Measurements from ENCODE around the gene ULK3. TPM values are rescaled to one million over a fixed set of nuclear protein-coding genes. Genes with fewer than 3 reads are reported as not detected.

ULK3 gene
- polyA plus RNA-seq, 2 of the 4 experiments (the other 2 are of a cell fraction), result 28.1 to 48.9 TPM

GRCh38 chr15:74844319-74845207 is 1.6 kb upstream of the ULK3 start:
- Histone ChIP-seq H3K4me1 (peaks cover 13% of the 10 kb centered on the region), H3K4me2 (no peak overlapping the region), H3K27ac (peak overlapping the region in 1 of 2 experiments; percentile 95; a peak in 1 of 6 replicates), H3K9me3 (no peaks in the 10 kb centered on the region), H3K4me3 (no peak overlapping the region)
- no peak for DNase-seq (ENCODE audit: low read depth in 1 of 2, low spot score in 1 of 2)
- POLR2A ChIA-PET, result no interaction called here
- FAIRE-seq, result no peak
- WGBS (ENCODE audit: missing lambda C conversion rate), result 90% methylated on average over 12 of the region's 12 CpGs
- no peak for ATAC-seq
- no peak for TF ChIP-seq POLR2AphosphoS2 (conservative IDR thresholded peaks at IDR 0.05; ENCODE audit: low read length)
- TF ChIP-seq RARB (CRISPR knock-in tag; IDR thresholded peaks at IDR 0.05), result no peak
- TF ChIP-seq PHF8 (IDR thresholded peaks at IDR 0.05; ENCODE audit: borderline replicate concordance, low read depth), result no peak
- TF ChIP-seq CTCF (IDR thresholded peaks at IDR 0.05), result no peak
- TF ChIP-seq RCOR1 (IDR thresholded peaks at IDR 0.05; ENCODE audit: low read depth, low read length), result no peak
- TF ChIP-seq CEBPB (IDR thresholded peaks at IDR 0.05), result no peak
- no peak for TF ChIP-seq EHMT2 (IDR thresholded peaks at IDR 0.05; ENCODE audit: low read depth)
- no peak for TF ChIP-seq FOXS1 (CRISPR knock-in tag; IDR thresholded peaks at IDR 0.05)
- no peak for TF ChIP-seq RNF2 (IDR thresholded peaks at IDR 0.05; ENCODE audit: borderline replicate concordance, low read depth)
- TF ChIP-seq HDAC2 (IDR thresholded peaks at IDR 0.05), result no peak
- TF ChIP-seq HES2 (IDR thresholded peaks at IDR 0.05), result no peak
- TF ChIP-seq ZSCAN20 (CRISPR knock-in tag; IDR thresholded peaks at IDR 0.05), result no peak
- no peak for TF ChIP-seq FOSB (CRISPR knock-in tag; IDR thresholded peaks at IDR 0.05)
- TF ChIP-seq TP53 (CRISPR knock-in tag; IDR thresholded peaks at IDR 0.05), result no peak
- no peak for TF ChIP-seq HOXB13 (CRISPR knock-in tag; IDR thresholded peaks at IDR 0.05; ENCODE audit: low read depth)
- CTCF ChIA-PET, result interaction anchor here (0.7 to 66.7 kb wide), 5 partner anchors 16 to 106 kb away, joined by 3 to 1908 read pairs (median 4); partner anchors contain the start of genes CSK and LMAN1L

- CTCF ChIA-PET, result interaction anchor here (0.7 to 66.7 kb wide), 10 partner anchors 8 to 107 kb away, joined by 3 to 1908 read pairs (median 4); partner anchors contain the start of genes CPLX3, CSK and LMAN1L
Observed at GRCh38 chr15:74843891-74844299, 939 bp upstream of the ULK3 start.

More at GRCh38 chr15:74843891-74844299, 939 bp upstream of the ULK3 start:
- no peak for TF ChIP-seq KDM1A (IDR thresholded peaks at IDR 0.05; ENCODE audit: low read depth)
- no peak for TF ChIP-seq POLR2AphosphoS2 (conservative IDR thresholded peaks at IDR 0.05; ENCODE audit: low read length)
- no peak for TF ChIP-seq BHLHE40 (IDR thresholded peaks at IDR 0.05; ENCODE audit: low read depth, low read length)
- no peak for TF ChIP-seq EHF (CRISPR knock-in tag; IDR thresholded peaks at IDR 0.05)
- TF ChIP-seq HOXB5 (CRISPR knock-in tag; IDR thresholded peaks at IDR 0.05), result no peak
- TF ChIP-seq CHD4 (IDR thresholded peaks at IDR 0.05; ENCODE audit: borderline replicate concordance), result no peak
- no peak for TF ChIP-seq MAZ (IDR thresholded peaks at IDR 0.05; ENCODE audit: borderline replicate concordance, low read depth, low read length)
- TF ChIP-seq JUN (IDR thresholded peaks at IDR 0.05), result no peak
- no peak for TF ChIP-seq BCL3 (IDR thresholded peaks at IDR 0.05)
- no peak for TF ChIP-seq REST (IDR thresholded peaks at IDR 0.05)
- FAIRE-seq, result no peak
- DNase-seq (ENCODE audit: low read depth in 1 of 2, low spot score in 1 of 2), result no peak
- 89% methylated on average over 12 of the region's 12 CpGs for WGBS (ENCODE audit: missing lambda C conversion rate)
- Histone ChIP-seq H3K4me3 (no peak overlapping the region; the same call in 2 of the 3 replicates), H3K27ac (peak overlapping the region; percentile 89 to 95; a peak in 5 of 6 replicates), H3K9me3 (no peaks in the 10 kb centered on the region), H3K4me1 (peaks cover 13% of the 10 kb centered on the region), H3K4me2 (peak overlapping the region; percentile 88)
- no peak for ATAC-seq
- POLR2A ChIA-PET, result interaction anchor here (0.6 kb wide), 1 partner anchor 43 kb away, joined by 3 read pairs; no protein-coding TSS in a partner anchor
